ENCODE measurements around the gene RBMS3. TPM values are rescaled to one million over a fixed set of nuclear protein-coding genes. Genes with fewer than 3 reads are reported as not detected.

RBMS3 gene
- total and polyA plus RNA-seq, 4 donors = 29.1 to 86.7 (median 58.1) TPM

DNA sequence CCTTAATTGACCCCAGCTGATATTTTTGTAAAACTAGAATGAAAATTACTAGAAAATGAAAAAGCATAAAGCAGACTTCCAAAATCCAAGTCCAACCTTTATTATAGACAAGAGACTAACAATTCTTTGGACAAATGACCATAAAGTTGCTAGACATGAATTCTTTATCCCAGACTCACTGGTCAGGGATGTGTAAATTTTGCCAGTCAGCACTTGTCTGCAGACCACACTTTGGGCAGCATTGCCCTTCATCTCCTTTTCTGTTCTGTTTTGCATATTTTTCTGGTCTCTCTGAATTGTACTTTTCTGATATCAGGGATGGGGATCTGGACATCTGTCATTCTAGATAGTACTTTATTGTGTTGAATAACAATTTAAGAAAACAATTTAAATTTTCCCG lies 10.1 kb upstream of the RBMS3 start:
- Histone ChIP-seq H3K4me1 (ENCODE audit: control insufficient read depth, insufficient read depth, low read length) (no peaks in the 10 kb centered on the region), H3K4me3 (ENCODE audit: low read depth, low read length) (no peak overlapping the region), H3K9me3 (ENCODE audit: control insufficient read depth, insufficient read depth, low read length) (no peaks in the 10 kb centered on the region), H3K36me3 (ENCODE audit: control insufficient read depth, insufficient read depth, low read length) (no peaks in the 10 kb centered on the region), H3K27ac (ENCODE audit: low read depth, low read length) (no peak overlapping the region), H3K27me3 (ENCODE audit: control insufficient read depth, insufficient read depth, low read length) (no peaks in the 10 kb centered on the region)
- no CpG with 5 or more reads among the region's 1 CpG for WGBS (ENCODE audit: insufficient coverage)
- DNase-seq (ENCODE audit: low read depth in 4 of 6, low spot score in 6 of 6) = no peak

DNA sequence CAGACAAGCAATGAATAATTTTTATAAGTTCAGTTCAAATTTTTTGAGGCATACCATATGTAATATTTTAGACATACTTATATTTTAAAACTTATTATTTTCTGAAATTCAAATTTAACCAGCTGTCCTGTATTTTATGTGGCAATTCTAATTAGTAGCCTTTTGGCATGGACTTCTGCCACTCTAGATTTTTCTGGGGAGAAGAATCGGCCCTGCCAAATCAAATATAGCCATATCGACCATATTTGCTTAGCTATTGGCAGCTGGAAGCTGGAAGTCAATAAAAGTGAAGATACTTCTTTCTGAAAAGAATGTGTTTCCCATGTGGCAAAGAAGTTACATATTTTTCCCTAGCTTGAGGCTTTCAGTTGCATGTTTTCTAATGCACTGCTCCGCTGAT lies 9.4 kb upstream of the RBMS3 start:
- Histone ChIP-seq H3K4me3 (ENCODE audit: low read depth, low read length) (no peak overlapping the region), H3K36me3 (ENCODE audit: control insufficient read depth, insufficient read depth, low read length) (no peaks in the 10 kb centered on the region), H3K27me3 (ENCODE audit: control insufficient read depth, insufficient read depth, low read length) (no peaks in the 10 kb centered on the region), H3K9me3 (ENCODE audit: control insufficient read depth, insufficient read depth, low read length) (no peaks in the 10 kb centered on the region), H3K27ac (ENCODE audit: low read depth, low read length) (no peak overlapping the region), H3K4me1 (ENCODE audit: control insufficient read depth, insufficient read depth, low read length) (no peaks in the 10 kb centered on the region)
- WGBS (ENCODE audit: insufficient coverage) = no CpG with 5 or more reads among the region's 3 CpGs
- no peak for DNase-seq (ENCODE audit: low read depth in 4 of 6, low spot score in 6 of 6)

DNA sequence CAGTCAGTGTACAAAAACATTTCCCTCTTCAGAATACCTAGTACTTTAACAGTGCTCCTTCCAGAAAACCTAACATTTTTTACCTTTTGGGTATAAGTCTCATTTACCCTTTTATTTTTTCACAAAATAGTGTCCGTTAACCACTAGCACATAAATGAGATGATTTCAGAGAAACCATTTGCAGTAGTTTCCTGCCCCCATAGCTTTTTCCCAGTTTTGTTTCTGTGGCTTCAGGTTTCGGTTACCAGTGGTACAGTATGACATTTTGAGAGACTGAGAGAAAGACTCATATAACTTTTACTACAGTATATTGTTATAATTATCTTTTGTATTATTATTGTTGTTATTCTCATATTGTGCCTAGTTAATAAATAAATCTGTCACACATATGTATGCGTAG lies 6.2 kb upstream of the RBMS3 start:
- H3K27ac ChIP-seq (ENCODE audit: low read depth, low read length) = no peak overlapping the region
- H3K4me3 ChIP-seq (ENCODE audit: low read depth, low read length) = no peak overlapping the region
- no peaks in the 10 kb centered on the region for H3K4me1 ChIP-seq (ENCODE audit: control insufficient read depth, insufficient read depth, low read length)
- no peaks in the 10 kb centered on the region for H3K27me3 ChIP-seq (ENCODE audit: control insufficient read depth, insufficient read depth, low read length)
- no peak for DNase-seq (ENCODE audit: low read depth in 4 of 6, low spot score in 6 of 6)
- H3K9me3 ChIP-seq (ENCODE audit: control insufficient read depth, insufficient read depth, low read length) = no peaks in the 10 kb centered on the region
- WGBS (ENCODE audit: insufficient coverage) = no CpG with 5 or more reads among the region's 3 CpGs
- no peaks in the 10 kb centered on the region for H3K36me3 ChIP-seq (ENCODE audit: control insufficient read depth, insufficient read depth, low read length)

DNA sequence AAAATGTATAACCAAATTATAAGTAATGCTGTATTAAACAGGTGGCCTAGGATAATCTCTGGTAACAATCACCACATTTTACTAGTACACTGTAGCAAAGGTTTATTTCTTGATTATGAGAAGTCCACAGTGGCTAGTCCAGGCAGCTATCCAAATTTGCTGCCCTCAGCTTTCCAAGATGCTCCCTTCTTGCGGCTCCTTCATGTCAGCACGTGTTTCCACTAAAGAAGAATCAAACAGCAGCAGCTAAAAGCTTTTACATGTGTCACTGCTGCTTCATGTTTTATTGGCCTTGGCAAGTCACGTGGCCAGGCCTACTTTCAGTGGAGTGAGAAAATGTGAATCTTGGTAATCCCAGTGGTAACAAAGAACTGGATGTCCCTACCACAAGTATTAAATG lies 5.6 kb upstream of the RBMS3 start:
- WGBS (ENCODE audit: insufficient coverage) = 72% methylated on average over 3 of the region's 3 CpGs

DNA sequence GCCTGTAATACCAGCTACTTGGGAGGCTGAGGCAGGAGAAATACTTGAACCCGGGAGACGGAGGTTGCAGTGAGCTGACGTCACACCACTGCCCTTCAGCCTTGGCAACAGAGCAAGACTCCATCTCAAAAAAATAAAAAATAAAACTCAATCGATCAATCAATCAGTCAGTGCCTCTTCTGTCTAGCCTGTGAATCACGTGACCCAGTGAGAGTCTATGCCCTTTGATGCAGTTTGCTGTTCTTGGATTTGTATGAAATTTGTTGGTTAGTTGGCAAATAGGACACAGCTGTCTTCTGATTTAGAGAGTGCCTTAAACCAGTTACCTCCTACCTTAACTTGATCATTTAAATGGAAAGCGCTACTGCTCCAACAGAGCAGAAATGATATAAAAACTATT lies 3.6 kb upstream of the RBMS3 start:
- Histone ChIP-seq H3K9me3 (ENCODE audit: control insufficient read depth, insufficient read depth, low read length) (no peaks in the 10 kb centered on the region), H3K36me3 (ENCODE audit: control insufficient read depth, insufficient read depth, low read length) (no peaks in the 10 kb centered on the region), H3K4me1 (ENCODE audit: control insufficient read depth, insufficient read depth, low read length) (peaks cover 5% of the 10 kb centered on the region), H3K27me3 (ENCODE audit: control insufficient read depth, insufficient read depth, low read length) (peaks cover 3% of the 10 kb centered on the region), H3K4me3 (ENCODE audit: low read depth, low read length) (no peak overlapping the region), H3K27ac (ENCODE audit: low read depth, low read length) (no peak overlapping the region)
- no peak for DNase-seq (ENCODE audit: low read depth in 4 of 6, low spot score in 6 of 6)
- WGBS (ENCODE audit: insufficient coverage) = 96% methylated on average over 4 of the region's 6 CpGs

More for the DNA sequence above, 5.6 kb upstream of the RBMS3 start:
- DNase-seq (ENCODE audit: low read depth in 4 of 6, low spot score in 6 of 6) = no peak
- no peak overlapping the region for H3K4me3 ChIP-seq (ENCODE audit: low read depth, low read length)
- H3K9me3 ChIP-seq (ENCODE audit: control insufficient read depth, insufficient read depth, low read length) = no peaks in the 10 kb centered on the region
- H3K27ac ChIP-seq (ENCODE audit: low read depth, low read length) = no peak overlapping the region
- no peaks in the 10 kb centered on the region for H3K4me1 ChIP-seq (ENCODE audit: control insufficient read depth, insufficient read depth, low read length)
- H3K27me3 ChIP-seq (ENCODE audit: control insufficient read depth, insufficient read depth, low read length) = no peaks in the 10 kb centered on the region
- H3K36me3 ChIP-seq (ENCODE audit: control insufficient read depth, insufficient read depth, low read length) = no peaks in the 10 kb centered on the region

DNA sequence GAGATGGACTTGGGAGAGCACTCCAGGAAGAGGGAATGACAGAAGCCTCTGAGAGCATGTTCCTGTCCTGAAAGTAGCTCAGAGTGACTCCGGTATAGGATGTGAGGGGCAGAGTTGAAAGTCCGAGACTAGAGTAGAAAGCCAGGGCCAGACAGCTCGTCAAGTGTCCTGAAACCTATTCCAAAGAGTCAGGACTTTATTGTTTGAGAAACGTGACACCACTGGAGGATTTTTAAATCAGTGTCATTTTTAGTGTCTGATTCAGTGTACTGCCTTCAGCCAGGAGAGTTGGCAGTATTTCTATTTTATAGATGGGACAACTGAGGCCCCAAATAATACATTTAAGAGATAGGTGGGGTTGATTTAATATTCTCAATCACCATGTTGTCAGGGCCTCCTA lies 1.6 kb upstream of the RBMS3 start:
- no peaks in the 10 kb centered on the region for H3K9me3 ChIP-seq (ENCODE audit: control insufficient read depth, insufficient read depth, low read length)
- no peak for DNase-seq (ENCODE audit: low read depth in 4 of 6, low spot score in 6 of 6)
- peaks cover 5% of the 10 kb centered on the region for H3K4me1 ChIP-seq (ENCODE audit: control insufficient read depth, insufficient read depth, low read length)
- H3K4me3 ChIP-seq (ENCODE audit: low read depth, low read length) = no peak overlapping the region
- H3K36me3 ChIP-seq (ENCODE audit: control insufficient read depth, insufficient read depth, low read length) = no peaks in the 10 kb centered on the region
- peaks cover 5% of the 10 kb centered on the region for H3K27me3 ChIP-seq (ENCODE audit: control insufficient read depth, insufficient read depth, low read length)
- peak overlapping the region; percentile 98 for H3K27ac ChIP-seq (ENCODE audit: low read depth, low read length)
- 81% methylated on average over 3 of the region's 4 CpGs for WGBS (ENCODE audit: insufficient coverage)

DNA sequence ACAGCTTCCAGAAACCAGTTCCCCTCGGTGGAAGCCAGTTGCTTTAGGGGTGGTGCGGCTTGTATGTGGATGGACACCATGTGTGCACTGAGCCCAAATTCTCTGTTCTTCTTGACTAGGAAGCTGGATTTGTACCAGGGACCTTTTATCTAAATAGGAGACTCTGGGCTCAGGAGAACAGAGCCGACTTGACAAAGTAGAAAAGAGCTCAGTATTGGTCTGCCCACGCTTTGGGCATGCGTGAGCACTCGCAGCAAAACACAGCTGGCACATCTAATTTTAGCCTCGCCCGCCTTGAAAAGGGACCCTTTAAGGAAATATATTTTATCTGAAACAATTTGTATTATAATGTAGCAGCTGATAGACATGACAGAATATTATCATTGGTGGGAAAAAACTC lies 1.1 kb upstream of the RBMS3 start:
- Histone ChIP-seq H3K27me3 (ENCODE audit: control insufficient read depth, insufficient read depth, low read length) (peaks cover 5% of the 10 kb centered on the region), H3K4me1 (ENCODE audit: control insufficient read depth, insufficient read depth, low read length) (peaks cover 5% of the 10 kb centered on the region), H3K36me3 (ENCODE audit: control insufficient read depth, insufficient read depth, low read length) (no peaks in the 10 kb centered on the region), H3K4me3 (ENCODE audit: low read depth, low read length) (peak overlapping the region; percentile 82), H3K9me3 (ENCODE audit: control insufficient read depth, insufficient read depth, low read length) (no peaks in the 10 kb centered on the region), H3K27ac (ENCODE audit: low read depth, low read length) (peak overlapping the region; percentile 98)
- peak in 3 of 6 donors; percentile 28 to 73 (median 65) for DNase-seq (ENCODE audit: low read depth in 4 of 6, low spot score in 6 of 6)
- 19% methylated on average over 5 of the region's 8 CpGs for WGBS (ENCODE audit: insufficient coverage)

DNA sequence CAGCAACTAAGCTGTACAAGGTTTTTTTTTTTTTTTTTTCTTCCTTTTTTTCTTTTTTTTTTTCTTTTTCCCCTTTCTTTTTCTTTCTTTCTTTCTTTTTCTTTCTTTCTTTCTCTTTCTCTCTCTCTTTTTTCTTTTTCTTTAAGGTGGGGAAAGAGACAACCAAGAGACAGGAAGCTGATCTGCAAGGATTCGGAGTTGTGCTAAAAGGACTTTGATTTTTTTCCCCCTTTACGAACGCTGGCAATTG lies 148 bp downstream of the RBMS3 start:
- DNase-seq (ENCODE audit: low read depth in 4 of 6, low spot score in 6 of 6) = peak in 3 of 6 donors; percentile 41 to 70 (median 62)
- H3K4me1 ChIP-seq (ENCODE audit: control insufficient read depth, insufficient read depth, low read length) = peaks cover 5% of the 10 kb centered on the region
- peak overlapping the region; percentile 82 for H3K4me3 ChIP-seq (ENCODE audit: low read depth, low read length)
- WGBS (ENCODE audit: insufficient coverage) = 0% methylated on average over 1 of the region's 3 CpGs
- H3K9me3 ChIP-seq (ENCODE audit: control insufficient read depth, insufficient read depth, low read length) = no peaks in the 10 kb centered on the region
- no peaks in the 10 kb centered on the region for H3K36me3 ChIP-seq (ENCODE audit: control insufficient read depth, insufficient read depth, low read length)
- peak overlapping the region; percentile 98 for H3K27ac ChIP-seq (ENCODE audit: low read depth, low read length)
- H3K27me3 ChIP-seq (ENCODE audit: control insufficient read depth, insufficient read depth, low read length) = peaks cover 7% of the 10 kb centered on the region

DNA sequence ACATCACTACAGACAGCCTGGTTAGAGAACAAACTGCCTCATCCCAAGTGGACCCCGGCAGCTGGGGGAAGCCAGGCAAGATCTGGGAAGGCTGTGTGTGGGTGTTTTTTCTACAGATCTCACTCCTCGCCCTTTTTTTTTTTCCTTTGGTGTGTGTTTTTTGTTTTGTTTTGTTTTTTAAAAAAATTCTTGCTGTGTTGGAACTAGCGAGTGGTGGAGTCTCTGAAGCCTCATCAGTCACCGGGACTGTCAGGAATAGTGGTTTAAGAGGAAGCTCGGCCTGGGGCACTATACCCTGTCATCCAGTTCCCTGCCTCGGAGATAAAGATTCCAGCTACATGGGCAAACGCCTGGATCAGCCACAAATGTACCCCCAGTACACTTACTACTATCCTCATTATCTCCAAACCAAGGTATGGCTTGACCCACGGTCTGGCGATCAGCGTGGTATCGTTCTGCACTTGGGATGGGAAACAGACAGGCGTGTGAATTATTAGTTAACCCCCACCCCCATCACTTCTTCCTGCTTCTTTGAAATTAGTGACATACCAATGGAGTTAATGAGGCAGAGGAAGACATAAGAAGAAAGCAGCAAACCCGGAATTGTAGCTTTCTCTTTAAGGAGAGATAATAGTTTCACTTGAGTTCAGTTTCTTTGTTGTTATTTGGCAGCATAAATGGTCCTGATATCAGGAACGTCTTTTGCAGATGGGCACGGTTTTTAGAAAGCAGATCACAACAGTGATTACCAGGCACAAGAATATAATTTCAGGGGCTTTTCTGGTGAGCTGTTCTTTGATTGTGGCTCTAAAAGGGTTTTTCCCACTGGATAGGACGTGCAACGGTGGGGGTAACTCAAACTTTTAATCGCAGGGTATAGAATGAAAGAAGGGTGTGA lies 722 bp downstream of the RBMS3 start:
- Histone ChIP-seq H3K4me1 (ENCODE audit: control insufficient read depth, insufficient read depth, low read length) (peaks cover 5% of the 10 kb centered on the region), H3K27ac (ENCODE audit: low read depth, low read length) (peak overlapping the region; percentile 98), H3K9me3 (ENCODE audit: control insufficient read depth, insufficient read depth, low read length) (no peaks in the 10 kb centered on the region), H3K4me3 (ENCODE audit: low read depth, low read length) (peak overlapping the region; percentile 82), H3K36me3 (ENCODE audit: control insufficient read depth, insufficient read depth, low read length) (no peaks in the 10 kb centered on the region), H3K27me3 (ENCODE audit: control insufficient read depth, insufficient read depth, low read length) (peaks cover 7% of the 10 kb centered on the region)
- WGBS (ENCODE audit: insufficient coverage) = 2% methylated on average over 9 of the region's 18 CpGs
- peak in 4 of 6 donors; percentile 28 to 83 (median 58) for DNase-seq (ENCODE audit: low read depth in 4 of 6, low spot score in 6 of 6)

All from spinal cord (tissue), 10 donors.